ENCODE results near the gene CELF4.

The CELF4 gene

DNA sequence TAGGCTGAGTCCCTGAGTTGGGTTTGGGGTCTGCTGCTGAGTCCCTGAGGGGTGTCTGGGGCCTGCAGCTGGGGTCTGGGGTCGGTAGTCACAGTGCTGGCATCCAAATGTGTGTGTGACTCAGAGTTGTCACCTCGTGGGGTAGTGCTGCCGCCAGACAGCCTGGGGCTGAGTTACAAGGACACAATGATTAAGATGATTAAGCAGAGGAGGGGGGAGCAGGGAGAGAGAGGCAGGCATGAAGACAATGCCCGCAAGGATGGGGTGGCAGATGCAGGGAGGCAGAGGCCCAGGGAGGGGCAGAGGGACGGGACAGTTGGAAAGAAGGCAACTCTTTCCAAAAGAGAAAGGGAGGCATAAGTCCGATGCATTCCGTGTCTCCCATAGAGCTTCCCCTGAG lies 120.2 kb downstream of the CELF4 start:
- no peak overlapping the region for H3K4me2 ChIP-seq (ENCODE audit: low read length)
- TF ChIP-seq, protein P1, sequence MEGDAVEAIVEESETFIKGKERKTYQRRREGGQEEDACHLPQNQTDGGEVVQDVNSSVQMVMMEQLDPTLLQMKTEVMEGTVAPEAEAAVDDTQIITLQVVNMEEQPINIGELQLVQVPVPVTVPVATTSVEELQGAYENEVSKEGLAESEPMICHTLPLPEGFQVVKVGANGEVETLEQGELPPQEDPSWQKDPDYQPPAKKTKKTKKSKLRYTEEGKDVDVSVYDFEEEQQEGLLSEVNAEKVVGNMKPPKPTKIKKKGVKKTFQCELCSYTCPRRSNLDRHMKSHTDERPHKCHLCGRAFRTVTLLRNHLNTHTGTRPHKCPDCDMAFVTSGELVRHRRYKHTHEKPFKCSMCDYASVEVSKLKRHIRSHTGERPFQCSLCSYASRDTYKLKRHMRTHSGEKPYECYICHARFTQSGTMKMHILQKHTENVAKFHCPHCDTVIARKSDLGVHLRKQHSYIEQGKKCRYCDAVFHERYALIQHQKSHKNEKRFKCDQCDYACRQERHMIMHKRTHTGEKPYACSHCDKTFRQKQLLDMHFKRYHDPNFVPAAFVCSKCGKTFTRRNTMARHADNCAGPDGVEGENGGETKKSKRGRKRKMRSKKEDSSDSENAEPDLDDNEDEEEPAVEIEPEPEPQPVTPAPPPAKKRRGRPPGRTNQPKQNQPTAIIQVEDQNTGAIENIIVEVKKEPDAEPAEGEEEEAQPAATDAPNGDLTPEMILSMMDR (IDR thresholded peaks at IDR 0.05; ENCODE audit: low read depth, low read length, poor library complexity, severe bottlenecking) = no peak
- TF ChIP-seq EZH2phosphoT487 (IDR thresholded peaks at IDR 0.05; ENCODE audit: borderline replicate concordance, low read length) = no peak
- H3K27ac ChIP-seq (ENCODE audit: low read depth, low read length) = no peak overlapping the region
- H3K27me3 ChIP-seq (ENCODE audit: control insufficient read depth, low read length) = peaks cover 2% of the 10 kb centered on the region; the same call in 1 of the 2 replicates
- no peaks in the 10 kb centered on the region for H3K9me2 ChIP-seq (replicated peaks; ENCODE audit: control insufficient read depth, low read length)
- no peaks in the 10 kb centered on the region for H3K4me1 ChIP-seq (ENCODE audit: control insufficient read depth, low read length)
- no peak overlapping the region for H3K4me3 ChIP-seq (ENCODE audit: low read length)
- no peaks in the 10 kb centered on the region for H4K20me1 ChIP-seq (ENCODE audit: control insufficient read depth, insufficient read depth, low read depth, low read length)
- H3F3A ChIP-seq (ENCODE audit: control insufficient read depth, insufficient read depth) = no peaks in the 10 kb centered on the region
- H3K9me3 ChIP-seq (ENCODE audit: control insufficient read depth, insufficient read depth, low read length) = no peaks in the 10 kb centered on the region
- no peaks in the 10 kb centered on the region for H3K36me3 ChIP-seq (ENCODE audit: control insufficient read depth, low read length)
- no peaks in the 10 kb centered on the region for H3K79me2 ChIP-seq (ENCODE audit: control insufficient read depth, low read length)

DNA sequence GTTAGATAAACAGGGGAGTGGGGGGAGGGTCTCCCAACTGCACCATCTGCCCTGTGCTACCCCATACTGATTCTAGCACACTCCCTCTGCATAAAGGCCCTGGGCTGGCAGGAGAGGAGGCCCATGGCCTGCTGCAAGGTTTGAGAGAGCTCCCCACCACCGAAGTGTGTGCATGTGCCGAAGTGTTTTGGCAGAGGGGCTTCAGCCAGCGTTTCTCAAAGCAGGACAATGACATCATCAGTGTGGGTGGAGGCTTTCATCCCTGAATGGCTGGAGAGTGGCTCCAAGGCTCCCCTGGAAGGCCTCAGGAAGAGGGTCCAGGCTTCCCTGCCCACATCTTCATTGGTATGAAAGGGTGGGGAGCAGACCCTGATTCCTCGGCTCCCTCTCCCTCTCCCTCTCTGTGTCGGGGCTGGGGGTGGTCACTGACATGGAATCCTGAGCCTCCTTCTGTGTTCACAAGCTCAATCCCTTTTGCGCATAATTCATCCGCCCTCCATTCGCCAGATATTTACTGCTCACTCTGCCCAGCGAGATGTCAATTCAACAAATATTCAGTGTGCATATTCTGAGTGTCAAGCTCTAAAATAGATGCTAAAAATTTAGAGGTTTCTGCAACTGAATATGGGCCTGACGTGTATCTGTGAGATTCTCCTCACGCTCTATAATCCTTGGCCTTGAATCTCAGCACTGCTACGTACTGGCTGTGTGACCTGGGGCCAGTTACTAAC lies 122.1 kb downstream of the CELF4 start:
- H3F3A ChIP-seq (ENCODE audit: control insufficient read depth, insufficient read depth) = no peaks in the 10 kb centered on the region

DNA sequence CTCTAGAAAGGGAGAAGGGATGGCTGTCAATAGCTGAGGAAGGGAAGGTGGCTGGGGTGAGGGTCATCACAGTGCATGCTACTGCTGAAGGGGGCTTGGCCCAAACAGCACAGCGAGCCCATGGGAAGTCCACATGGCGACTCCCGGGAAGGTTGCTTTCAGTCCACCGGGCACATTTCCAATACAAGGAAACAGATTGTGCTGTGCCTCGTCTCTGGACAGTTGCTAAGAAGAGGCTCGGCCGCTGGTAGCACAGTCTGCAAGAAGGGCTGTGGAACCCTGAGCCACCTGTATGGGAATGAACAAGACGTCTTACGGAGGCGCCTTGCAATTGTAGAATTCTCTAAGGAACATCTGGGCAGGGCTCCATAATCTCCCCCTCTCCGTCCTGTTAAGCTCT lies 123.1 kb downstream of the CELF4 start:
- Histone ChIP-seq H3K79me2 (ENCODE audit: control insufficient read depth, low read length) (no peaks in the 10 kb centered on the region), H3K27ac (ENCODE audit: low read depth, low read length) (no peak overlapping the region), H3K4me2 (ENCODE audit: low read length) (no peak overlapping the region), H4K20me1 (ENCODE audit: control insufficient read depth, insufficient read depth, low read depth, low read length) (no peaks in the 10 kb centered on the region), H3K36me3 (ENCODE audit: control insufficient read depth, low read length) (no peaks in the 10 kb centered on the region), H3K9me3 (ENCODE audit: control insufficient read depth, insufficient read depth, low read length) (no peaks in the 10 kb centered on the region), H3K27me3 (ENCODE audit: control insufficient read depth, low read length) (peaks cover 2% of the 10 kb centered on the region; the same call in 1 of the 2 replicates), H3K9me2 (replicated peaks; ENCODE audit: control insufficient read depth, low read length) (no peaks in the 10 kb centered on the region), H3K4me3 (ENCODE audit: low read length) (no peak overlapping the region), H3K4me1 (ENCODE audit: control insufficient read depth, low read length) (no peaks in the 10 kb centered on the region), H3F3A (ENCODE audit: control insufficient read depth, insufficient read depth) (no peaks in the 10 kb centered on the region)
- TF ChIP-seq, protein P1 (IDR thresholded peaks at IDR 0.05; ENCODE audit: low read depth, low read length, poor library complexity, severe bottlenecking) = no peak
- no peak for TF ChIP-seq EZH2phosphoT487 (IDR thresholded peaks at IDR 0.05; ENCODE audit: borderline replicate concordance, low read length)

More for the DNA sequence above, 122.1 kb downstream of the CELF4 start:
- no peaks in the 10 kb centered on the region for H3K4me1 ChIP-seq (ENCODE audit: control insufficient read depth, low read length)
- H3K4me3 ChIP-seq (ENCODE audit: low read length) = no peak overlapping the region
- no peaks in the 10 kb centered on the region for H4K20me1 ChIP-seq (ENCODE audit: control insufficient read depth, insufficient read depth, low read depth, low read length)
- H3K27ac ChIP-seq (ENCODE audit: low read depth, low read length) = no peak overlapping the region
- no peak overlapping the region for H3K4me2 ChIP-seq (ENCODE audit: low read length)
- no peaks in the 10 kb centered on the region for H3K9me3 ChIP-seq (ENCODE audit: control insufficient read depth, insufficient read depth, low read length)
- no peaks in the 10 kb centered on the region for H3K36me3 ChIP-seq (ENCODE audit: control insufficient read depth, low read length)
- TF ChIP-seq EZH2phosphoT487 (IDR thresholded peaks at IDR 0.05; ENCODE audit: borderline replicate concordance, low read length) = no peak
- TF ChIP-seq, protein P1 (IDR thresholded peaks at IDR 0.05; ENCODE audit: low read depth, low read length, poor library complexity, severe bottlenecking) = no peak
- peaks cover 2% of the 10 kb centered on the region; the same call in 1 of the 2 replicates for H3K27me3 ChIP-seq (ENCODE audit: control insufficient read depth, low read length)
- no peaks in the 10 kb centered on the region for H3K79me2 ChIP-seq (ENCODE audit: control insufficient read depth, low read length)
- H3K9me2 ChIP-seq (replicated peaks; ENCODE audit: control insufficient read depth, low read length) = no peaks in the 10 kb centered on the region
